HEK293T (cell line): ENCODE data around the gene USP9X.
"Not testable (repeated sequence)": the region's sequence is repeated elsewhere in the genome, so short reads cannot be mapped to it uniquely, and the experiment has no call there.

ENCODE experiments used
- ARNT ChIP-seq: fragments of 450-650 bp; IDR thresholded peaks from 2 replicates; pipeline ENCODE4 v1.6.1; 2017; ENCODE audit warnings: mild to moderate bottlenecking
- BHLHE40 ChIP-seq: fragments of 450-650 bp; IDR thresholded peaks from 2 replicates; pipeline ENCODE4 v1.6.1; 2016; ENCODE audit warnings: mild to moderate bottlenecking, moderate library complexity, borderline replicate concordance
- ELF4 ChIP-seq: fragments of 450-650 bp; IDR thresholded peaks from 2 replicates; pipeline ENCODE4 v1.6.1; 2017; ENCODE audit warnings: antibody characterized with exemption
- FOXA1 ChIP-seq: fragments of 450-650 bp; IDR thresholded peaks from 2 replicates; pipeline ENCODE4 v1.6.1; 2016; ENCODE audit warnings: mild to moderate bottlenecking
- FOXK2 ChIP-seq: fragments of 450-650 bp; IDR thresholded peaks from 2 replicates; pipeline ENCODE4 v1.6.1; 2016; ENCODE audit warnings: mild to moderate bottlenecking
- FOXM1 ChIP-seq: fragments of 450-650 bp; IDR thresholded peaks from 2 replicates; pipeline ENCODE4 v1.6.1; 2017; ENCODE audit warnings: mild to moderate bottlenecking, borderline replicate concordance
- HDGF ChIP-seq: fragments of 450-650 bp; IDR thresholded peaks from 2 replicates; pipeline ENCODE4 v1.6.1; 2017; ENCODE audit warnings: antibody characterized with exemption, borderline replicate concordance
- L3MBTL2 ChIP-seq: fragments of 450-650 bp; conservative IDR thresholded peaks from 2 replicates; pipeline ENCODE4 v1.6.1; 2016; ENCODE audit warnings: mild to moderate bottlenecking
- NFRKB ChIP-seq: fragments of 450-650 bp; IDR thresholded peaks from 2 replicates; pipeline ENCODE4 v1.6.1; 2016; ENCODE audit warnings: mild to moderate bottlenecking, moderate library complexity
- PKNOX1 ChIP-seq: fragments of 450-650 bp; IDR thresholded peaks from 2 replicates; pipeline ENCODE4 v1.6.1; 2016
- SP1 ChIP-seq: fragments of 450-650 bp; IDR thresholded peaks from 2 replicates; pipeline ENCODE4 v1.6.1; 2017
- TARDBP ChIP-seq: fragments of 450-650 bp; IDR thresholded peaks from 2 replicates; pipeline ENCODE4 v1.6.1; 2016
- ZNF384 ChIP-seq: fragments of 450-650 bp; IDR thresholded peaks from 2 replicates; pipeline ENCODE4 v1.6.1; 2016

DNA sequence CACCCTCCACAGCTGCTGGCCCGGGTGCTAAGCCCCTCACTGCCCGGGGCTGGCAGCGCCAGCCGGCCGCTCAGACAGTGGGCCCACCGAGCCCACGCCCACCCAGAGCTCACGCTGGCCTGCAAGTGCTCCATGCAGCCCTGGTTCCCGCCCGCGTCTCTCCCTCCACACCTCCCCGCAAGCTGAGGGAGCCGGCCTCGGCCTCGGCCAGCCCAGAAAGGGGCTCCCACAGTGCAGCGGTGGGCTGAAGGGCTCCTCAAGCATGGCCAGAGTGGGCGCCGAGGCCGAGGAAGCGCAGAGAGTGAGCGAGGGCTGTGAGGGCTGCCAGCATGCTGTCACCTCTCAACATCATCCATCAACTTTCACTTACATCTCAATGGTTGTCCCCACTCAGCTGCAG lies 200.7 kb downstream of the USP9X start:
- TF ChIP-seq BHLHE40, ARNT, NFRKB, ZNF384, FOXM1, FOXA1, PKNOX1, SP1, L3MBTL2, TARDBP, ELF4, HDGF, FOXK2: not testable (repeated sequence)
